ENCODE results near the gene GRM2. TPM values are rescaled to one million over a fixed set of nuclear protein-coding genes. Genes with fewer than 3 reads are reported as not detected.

The GRM2 gene
- total RNA-seq, 2 experiments from 2014 or later: 0.06 to 0.29 TPM

DNA sequence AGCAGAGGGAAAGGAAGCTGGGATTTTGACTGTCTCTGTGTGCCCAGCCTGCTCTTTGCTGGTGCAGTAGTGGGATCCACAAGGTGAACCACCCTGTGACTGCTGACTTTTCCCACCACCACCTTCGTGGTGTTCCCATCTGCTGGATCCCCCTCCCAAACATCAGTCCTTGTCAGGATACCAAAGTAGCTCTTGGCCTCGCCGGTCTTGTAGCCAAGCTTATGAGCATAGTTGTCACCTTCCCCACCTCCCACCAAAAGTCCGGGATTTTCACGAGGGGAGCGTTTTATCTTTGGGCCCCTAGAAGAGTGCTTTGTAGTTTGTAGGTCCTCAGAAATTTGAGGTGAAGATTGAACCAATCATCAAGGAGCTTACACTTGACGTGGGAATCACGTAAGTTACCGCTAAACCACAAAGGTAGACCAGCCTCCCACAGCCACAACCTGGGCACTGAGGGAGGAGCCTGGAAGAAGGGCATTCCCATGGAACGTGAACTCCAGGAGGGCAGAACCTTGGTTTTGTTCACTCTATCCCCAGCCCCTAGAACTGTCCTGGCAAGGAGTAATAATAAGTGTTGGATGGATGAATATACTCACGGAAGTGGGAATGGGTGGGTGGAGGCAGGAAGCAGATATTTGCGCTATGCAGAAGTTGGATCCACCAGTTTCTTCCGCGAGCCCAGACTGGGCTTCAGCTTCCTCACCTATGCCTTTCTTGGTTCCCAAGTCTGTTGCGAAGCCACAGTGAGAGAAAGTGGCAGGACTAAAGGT lies 36.6 kb upstream of the GRM2 start:
- ChIA-PET POLR2A (interaction anchor here (1.8 to 2.5 kb wide), 2 partner anchors 11 to 169 kb away, joined by 4 to 25 read pairs; partner anchors contain the start of gene DCAF1), CTCF (ENCODE audit: unreplicated experiment) (interaction anchor here (0.8 to 2.6 kb wide), 3 partner anchors 11 to 170 kb away, joined by 7 to 8 read pairs (median 8); partner anchors contain the start of gene DCAF1)
- Histone ChIP-seq H2AFZ (ENCODE audit: low read length) (peak overlapping the region; percentile 79; the same call in 1 of the 2 replicates), H3K79me2 (ENCODE audit: insufficient read depth, low read depth, low read length) (0 out of 2 replicates have a peak, but pooled peaks cover 9% of the 10 kb centered on the region), H3K36me3 (ENCODE audit: insufficient read depth, low read length) (peaks cover 6% of the 10 kb centered on the region; the same call in 1 of the 2 replicates), H3K9me2 (ENCODE audit: insufficient read depth, low read length) (no peaks in the 10 kb centered on the region), H3K4me3 (ENCODE audit: low read depth, low read length, poor library complexity, severe bottlenecking) (peak overlapping the region; percentile 95), H3K4me2 (ENCODE audit: low read length) (peak overlapping the region; percentile 94), H4K20me1 (ENCODE audit: insufficient read depth, low read length) (no peaks in the 10 kb centered on the region), H3K4me1 (ENCODE audit: insufficient read depth, low read length, poor library complexity, severe bottlenecking) (peaks cover 36% of the 10 kb centered on the region), H3K9me3 (ENCODE audit: low read length) (no peaks in the 10 kb centered on the region), H3K27ac (ENCODE audit: low read depth, low read length, poor library complexity, severe bottlenecking) (peak overlapping the region; percentile 72)
- intact Hi-C loops (cut with micrococcal nuclease; ENCODE audit: unreplicated experiment): loop anchor here (2.0 kb wide), 1 partner anchor 285 kb away; the partner anchor contains the start of gene MANF
- TF ChIP-seq, protein P1, sequence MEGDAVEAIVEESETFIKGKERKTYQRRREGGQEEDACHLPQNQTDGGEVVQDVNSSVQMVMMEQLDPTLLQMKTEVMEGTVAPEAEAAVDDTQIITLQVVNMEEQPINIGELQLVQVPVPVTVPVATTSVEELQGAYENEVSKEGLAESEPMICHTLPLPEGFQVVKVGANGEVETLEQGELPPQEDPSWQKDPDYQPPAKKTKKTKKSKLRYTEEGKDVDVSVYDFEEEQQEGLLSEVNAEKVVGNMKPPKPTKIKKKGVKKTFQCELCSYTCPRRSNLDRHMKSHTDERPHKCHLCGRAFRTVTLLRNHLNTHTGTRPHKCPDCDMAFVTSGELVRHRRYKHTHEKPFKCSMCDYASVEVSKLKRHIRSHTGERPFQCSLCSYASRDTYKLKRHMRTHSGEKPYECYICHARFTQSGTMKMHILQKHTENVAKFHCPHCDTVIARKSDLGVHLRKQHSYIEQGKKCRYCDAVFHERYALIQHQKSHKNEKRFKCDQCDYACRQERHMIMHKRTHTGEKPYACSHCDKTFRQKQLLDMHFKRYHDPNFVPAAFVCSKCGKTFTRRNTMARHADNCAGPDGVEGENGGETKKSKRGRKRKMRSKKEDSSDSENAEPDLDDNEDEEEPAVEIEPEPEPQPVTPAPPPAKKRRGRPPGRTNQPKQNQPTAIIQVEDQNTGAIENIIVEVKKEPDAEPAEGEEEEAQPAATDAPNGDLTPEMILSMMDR (conservative IDR thresholded peaks at IDR 0.05; ENCODE audit: low read length): no peak
- no peak for TF ChIP-seq EZH2phosphoT487 (IDR thresholded peaks at IDR 0.05; ENCODE audit: borderline replicate concordance, low read depth, low read length)
- no TSS peak for BruUV-seq (replicated peaks)
- DNase-seq (ENCODE audit: low spot score): no peak

DNA sequence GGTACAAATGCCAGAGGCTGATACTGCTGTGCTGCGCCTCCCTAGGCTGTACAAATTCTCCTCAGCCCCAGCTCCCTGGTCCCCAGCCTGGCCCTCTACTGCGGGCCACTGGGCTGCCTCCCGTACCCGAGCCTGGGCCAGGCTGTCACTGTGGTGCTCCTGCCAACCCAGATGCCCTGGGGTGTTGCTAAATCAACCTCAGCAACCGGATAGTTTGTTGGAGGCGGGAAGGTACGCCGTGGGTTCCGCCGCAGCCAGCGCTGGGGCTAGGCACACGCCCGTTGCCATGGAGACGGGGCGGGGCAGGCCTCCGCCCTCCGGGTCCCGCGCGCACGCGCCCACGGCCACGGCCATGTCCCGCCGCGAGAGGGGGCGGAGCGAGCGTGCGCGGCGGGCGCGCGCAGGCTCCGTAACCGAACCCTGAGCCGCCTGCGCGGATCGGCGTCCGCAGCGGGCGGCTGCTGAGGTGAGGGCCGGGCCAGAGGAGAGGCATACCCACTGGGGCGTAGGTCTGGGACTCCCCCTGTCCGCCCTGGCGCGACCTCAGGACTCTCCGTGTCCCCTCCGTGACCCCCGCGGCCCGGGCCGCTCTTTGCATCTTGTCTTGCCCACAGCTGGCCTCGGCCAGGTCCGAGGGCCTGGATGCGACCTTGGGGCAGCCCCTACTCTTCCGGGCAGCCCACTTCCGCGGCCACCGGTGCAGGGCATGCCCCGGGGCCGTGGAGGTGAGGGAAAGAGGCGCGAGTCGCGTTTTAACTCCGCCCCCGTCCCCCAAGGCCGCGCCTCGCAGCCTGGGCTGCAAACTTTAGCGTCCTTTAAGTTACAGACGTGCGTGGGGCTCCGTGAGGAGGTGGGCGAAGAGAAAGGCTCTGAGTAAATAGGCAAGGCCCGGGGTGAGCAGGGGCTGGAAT lies 35.8 kb upstream of the GRM2 start, which contains the start of gene TEX264:
TEX264 (plus strand) TSS at position 430 of the 911 bp plus-strand sequence. CDS start 3,053 bp downstream, outside the sequence.
- no TSS peak for BruUV-seq (replicated peaks)
- H3K79me2 ChIP-seq (ENCODE audit: insufficient read depth, low read depth, low read length): 0 out of 2 replicates have a peak, but pooled peaks cover 9% of the 10 kb centered on the region
- H4K20me1 ChIP-seq (ENCODE audit: insufficient read depth, low read length): no peaks in the 10 kb centered on the region
- TF ChIP-seq, protein P1 (conservative IDR thresholded peaks at IDR 0.05; ENCODE audit: low read length): no peak
- TF ChIP-seq EZH2phosphoT487 (IDR thresholded peaks at IDR 0.05; ENCODE audit: borderline replicate concordance, low read depth, low read length): no peak
- H3K4me3 ChIP-seq (ENCODE audit: low read depth, low read length, poor library complexity, severe bottlenecking): peak within 1 kb of the TSS; percentile 95
- H3K4me1 ChIP-seq (ENCODE audit: insufficient read depth, low read length, poor library complexity, severe bottlenecking): peaks cover 36% of the 10 kb centered on the region
- H2AFZ ChIP-seq (ENCODE audit: low read length): peak within 1 kb of the TSS; percentile 79
- intact Hi-C loops (cut with micrococcal nuclease; ENCODE audit: unreplicated experiment): loop anchor here (2.0 kb wide), 1 partner anchor 286 kb away; the partner anchor contains the start of gene MANF
- POLR2A ChIA-PET: interaction anchor here (0.5 to 2.6 kb wide), 9 partner anchors 10 to 227 kb away, joined by 3 to 25 read pairs (median 4); partner anchors contain the start of gene DCAF1
- no peaks in the 10 kb centered on the region for H3K9me3 ChIP-seq (ENCODE audit: low read length)
- H3K27ac ChIP-seq (ENCODE audit: low read depth, low read length, poor library complexity, severe bottlenecking): peak within 1 kb of the TSS; percentile 72
- H3K36me3 ChIP-seq (ENCODE audit: insufficient read depth, low read length): peaks cover 13% of the 10 kb centered on the region; the same call in 1 of the 2 replicates
- CTCF ChIA-PET (ENCODE audit: unreplicated experiment): interaction anchor here (2.5 to 2.6 kb wide), 2 partner anchors 10 kb away, joined by 8 to 17 read pairs; no protein-coding TSS in a partner anchor
- H3K9me2 ChIP-seq (ENCODE audit: insufficient read depth, low read length): no peaks in the 10 kb centered on the region
- peak; percentile 93 for DNase-seq (ENCODE audit: low spot score)
- peak within 1 kb of the TSS; percentile 94 for H3K4me2 ChIP-seq (ENCODE audit: low read length)
